Measurements from ENCODE around the gene TBP. TPM values are rescaled to one million over a fixed set of nuclear protein-coding genes. Genes with fewer than 3 reads are reported as not detected.

The TBP gene
- total RNA-seq, 1 experiment from 2014 or later = 19.2 TPM

- DNase-seq (ENCODE audit: low read depth) = no peak
These were observed 19.2 kb upstream of the TBP start for GRCh38 chr6:170535004-170535403.

- DNase-seq (ENCODE audit: low read depth) = no peak
These were observed 17.5 kb upstream of the TBP start for GRCh38 chr6:170536671-170537070.

GRCh38 chr6:170537329-170537728 is 16.8 kb upstream of the TBP start:
- no peak for DNase-seq (ENCODE audit: low read depth)

- DNase-seq (ENCODE audit: low read depth) = no peak
These were observed 12.0 kb upstream of the TBP start for GRCh38 chr6:170542031-170542719.

GRCh38 chr6:170545405-170545804 is 8.8 kb upstream of the TBP start:
- peak; percentile 20 for DNase-seq (ENCODE audit: low read depth)

- peak; percentile 92 for DNase-seq (ENCODE audit: low read depth)
These were observed 1.2 kb upstream of the TBP start, which contains the start of gene PSMB1 for GRCh38 chr6:170552765-170553533. Gene PSMB1 (minus strand): TSS chr6:170553307. CDS start chr6:170553242, 65 bp downstream.

- DNase-seq (ENCODE audit: low read depth) = no peak
These were observed 596 bp upstream of the TBP start for GRCh38 chr6:170553534-170554012.

- no peak for DNase-seq (ENCODE audit: low read depth)
These were observed 598 bp downstream of the TBP start for GRCh38 chr6:170554796-170555137.

- no peak for DNase-seq (ENCODE audit: low read depth)
These were observed 1.1 kb downstream of the TBP start for GRCh38 chr6:170555305-170555704.

DNA sequence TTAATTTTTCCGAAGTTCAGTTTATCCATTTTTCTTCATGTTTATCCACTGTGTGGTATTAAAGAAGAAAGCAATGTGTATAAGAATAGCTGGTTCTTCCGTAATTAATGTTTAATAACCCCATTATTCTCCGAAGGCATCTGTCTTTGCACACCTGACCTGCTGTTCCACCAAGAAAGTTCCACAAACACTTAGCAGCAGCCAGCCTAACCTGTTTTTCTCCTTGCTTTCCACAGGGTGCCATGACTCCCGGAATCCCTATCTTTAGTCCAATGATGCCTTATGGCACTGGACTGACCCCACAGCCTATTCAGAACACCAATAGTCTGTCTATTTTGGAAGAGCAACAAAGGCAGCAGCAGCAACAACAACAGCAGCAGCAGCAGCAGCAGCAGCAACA is 7.4 kb downstream of the TBP start:
- no peak for DNase-seq (ENCODE audit: low read depth)

DNA sequence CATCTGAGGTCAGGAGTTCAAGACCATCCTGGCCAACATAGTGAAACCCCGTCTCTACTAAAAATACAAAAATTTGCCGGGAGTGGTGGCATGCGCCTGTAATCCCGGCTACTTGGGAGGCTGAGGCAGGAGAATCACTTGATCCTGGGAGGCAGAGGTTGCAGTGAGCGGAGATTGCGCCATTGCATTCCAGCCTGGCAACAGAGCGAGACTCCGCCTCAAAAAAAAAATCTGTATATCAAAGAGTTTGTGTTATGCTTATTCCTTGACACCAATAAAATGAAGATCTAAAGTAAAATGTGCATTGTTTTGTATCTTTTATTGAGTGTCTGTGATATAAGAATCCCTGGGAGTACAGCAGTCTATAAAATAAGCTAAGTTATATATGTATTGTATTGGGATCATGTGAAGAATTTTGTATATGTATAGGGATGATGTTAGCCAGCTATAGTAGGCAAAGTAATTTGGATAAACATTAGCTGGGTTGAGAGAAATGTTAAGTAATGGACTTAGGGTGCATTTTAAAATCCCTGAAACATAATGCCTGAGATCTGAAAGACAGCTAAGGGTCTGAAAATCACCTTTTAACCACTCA is 10.9 kb downstream of the TBP start:
- no peak for DNase-seq (ENCODE audit: low read depth)

DNA sequence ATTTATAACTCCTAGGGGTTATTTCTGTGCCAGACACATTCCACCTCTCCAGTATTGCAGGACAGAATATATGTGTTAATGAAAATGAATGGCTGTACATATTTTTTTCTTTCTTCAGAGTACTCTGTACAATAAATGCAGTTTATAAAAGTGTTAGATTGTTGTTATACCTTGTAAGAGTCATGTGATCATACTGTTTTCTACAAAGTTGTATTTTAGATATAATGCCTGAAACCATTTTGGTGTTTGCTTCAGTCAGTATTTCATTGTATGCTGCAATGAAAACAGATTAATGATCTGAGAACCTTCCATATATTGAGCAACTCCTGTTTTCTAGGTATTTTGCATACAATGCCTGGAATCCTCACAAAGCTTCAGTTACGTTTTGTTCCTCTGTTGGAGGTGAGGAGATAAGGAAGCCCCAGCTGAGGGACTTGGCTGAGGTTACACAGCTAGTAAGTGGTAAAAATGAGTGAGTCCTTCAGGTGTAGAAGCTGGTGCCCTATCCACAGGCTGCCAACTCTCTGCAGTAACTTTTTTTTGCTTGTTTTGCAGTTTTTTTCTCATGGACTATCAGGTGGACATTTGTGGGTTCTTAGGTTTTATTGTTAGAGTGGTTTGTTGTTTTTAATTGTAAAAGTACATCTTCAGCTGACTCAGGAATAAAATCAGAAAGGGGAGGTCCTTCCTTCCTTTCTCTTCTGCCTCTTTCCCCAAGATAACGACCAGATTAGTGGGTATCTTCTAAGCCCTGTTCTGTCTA is 18.7 kb downstream of the TBP start:
- no peak for DNase-seq (ENCODE audit: low read depth)

- DNase-seq (ENCODE audit: low read depth) = peak; percentile 9
These were observed 21.1 kb downstream of the TBP start for GRCh38 chr6:170575250-170575649.

- DNase-seq (ENCODE audit: low read depth) = no peak
These were observed 24.7 kb downstream of the TBP start for GRCh38 chr6:170578909-170579308.

DNA sequence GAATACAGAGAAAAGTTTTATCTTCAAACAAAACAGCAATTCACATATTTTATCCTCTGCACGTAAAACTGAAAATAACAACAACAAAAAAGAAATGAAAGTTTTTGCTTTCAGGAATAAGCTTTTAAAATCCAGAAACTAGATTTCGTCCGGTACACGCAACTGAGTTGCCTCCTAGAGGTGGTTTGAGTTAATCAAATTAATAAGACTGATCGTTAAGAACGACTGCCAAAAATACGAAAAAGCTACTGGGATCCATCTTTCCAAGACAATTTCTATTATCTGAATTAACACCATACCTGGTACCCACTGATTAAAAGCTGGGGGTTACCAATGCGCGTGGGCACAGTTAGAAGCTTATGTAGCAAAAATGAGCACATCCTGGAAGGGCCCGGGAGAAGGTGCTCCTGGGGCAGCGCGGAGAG is 29.6 kb downstream of the TBP start:
- peak; percentile 8 for DNase-seq (ENCODE audit: low read depth)

GRCh38 chr6:170584181-170584953 is 30.2 kb downstream of the TBP start, which contains the start of gene PDCD2:
Gene PDCD2 (minus strand): TSS chr6:170584637. CDS start chr6:170584581, 56 bp downstream.
- DNase-seq (ENCODE audit: low read depth) = peak; percentile 88

- DNase-seq (ENCODE audit: low read depth) = no peak
These were observed 30.9 kb downstream of the TBP start for GRCh38 chr6:170584954-170585498.

DNA sequence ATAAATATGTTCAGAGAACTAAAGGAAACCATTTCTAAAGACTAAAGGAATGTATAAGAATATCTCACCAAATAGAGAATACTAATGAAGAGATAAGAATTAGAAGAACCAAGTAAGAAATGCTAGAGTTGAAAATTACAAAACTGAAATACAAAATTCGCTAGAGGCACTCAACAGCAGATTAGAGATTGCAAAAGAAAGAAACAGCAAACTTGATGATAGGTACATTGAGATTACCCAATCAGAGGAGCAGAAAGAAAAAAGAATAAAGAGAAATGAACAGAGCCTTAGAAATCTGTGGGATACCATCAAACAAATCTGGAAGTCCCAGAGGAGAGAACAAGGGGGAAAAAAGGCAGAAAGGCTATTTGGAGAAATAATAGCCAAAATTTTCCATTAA is 36.6 kb downstream of the TBP start:
- DNase-seq (ENCODE audit: low read depth) = no peak

DNA sequence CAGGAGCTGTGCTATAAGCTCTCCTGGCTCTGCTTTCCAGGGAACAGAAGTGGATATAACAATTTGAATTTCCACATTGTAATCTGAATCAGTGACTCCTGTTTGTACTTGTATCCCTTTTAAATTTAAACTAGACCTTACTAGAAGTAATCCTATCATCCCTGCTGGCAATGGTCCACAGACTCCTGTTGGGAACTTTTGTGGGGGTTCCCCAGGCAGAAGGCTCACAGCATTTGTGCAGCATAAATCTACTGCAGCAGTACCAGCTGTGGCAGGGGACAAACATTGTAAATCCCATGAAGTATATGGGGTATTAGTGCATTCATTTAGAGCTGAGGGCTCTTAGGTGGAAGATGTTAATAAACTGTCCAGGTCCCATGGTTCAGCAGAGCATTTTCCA is 42.3 kb downstream of the TBP start:
- DNase-seq (ENCODE audit: low read depth) = no peak

DNA sequence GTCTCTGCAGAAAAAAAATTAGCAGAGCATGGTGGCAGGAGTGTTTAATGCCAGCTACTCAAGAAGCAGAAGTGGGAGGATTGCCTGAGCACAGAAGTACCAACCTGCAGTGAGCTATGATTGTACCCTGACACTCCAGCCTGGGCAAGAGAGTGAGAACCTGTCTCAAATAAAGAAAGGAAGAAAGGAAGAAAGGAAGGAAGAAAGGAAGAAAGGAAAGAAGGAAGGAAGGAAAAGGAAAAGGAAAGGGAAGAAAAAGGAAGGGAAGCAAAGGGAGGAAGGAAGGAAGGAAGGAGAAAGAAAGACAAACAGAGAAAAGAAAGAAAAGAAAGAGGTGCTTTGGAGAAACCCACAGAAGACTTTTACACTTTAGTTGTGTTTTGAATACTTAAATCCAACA is 43.1 kb downstream of the TBP start:
- DNase-seq (ENCODE audit: low read depth) = no peak
